Activated CD4-positive, alpha-beta T cell treated with anti-CD3 and anti-CD28 coated beads for 48 hours (primary cell): ENCODE data around the gene FAM228B.
"Not testable (repeated sequence)": the region's sequence is repeated elsewhere in the genome, so short reads cannot be mapped to it uniquely, and the experiment has no call there.

Experiments
- DNase-seq: peaks from one replicate; pipeline ENCODE4 v3.0.0-alpha.2; 2020

FAM228B gene

DNA sequence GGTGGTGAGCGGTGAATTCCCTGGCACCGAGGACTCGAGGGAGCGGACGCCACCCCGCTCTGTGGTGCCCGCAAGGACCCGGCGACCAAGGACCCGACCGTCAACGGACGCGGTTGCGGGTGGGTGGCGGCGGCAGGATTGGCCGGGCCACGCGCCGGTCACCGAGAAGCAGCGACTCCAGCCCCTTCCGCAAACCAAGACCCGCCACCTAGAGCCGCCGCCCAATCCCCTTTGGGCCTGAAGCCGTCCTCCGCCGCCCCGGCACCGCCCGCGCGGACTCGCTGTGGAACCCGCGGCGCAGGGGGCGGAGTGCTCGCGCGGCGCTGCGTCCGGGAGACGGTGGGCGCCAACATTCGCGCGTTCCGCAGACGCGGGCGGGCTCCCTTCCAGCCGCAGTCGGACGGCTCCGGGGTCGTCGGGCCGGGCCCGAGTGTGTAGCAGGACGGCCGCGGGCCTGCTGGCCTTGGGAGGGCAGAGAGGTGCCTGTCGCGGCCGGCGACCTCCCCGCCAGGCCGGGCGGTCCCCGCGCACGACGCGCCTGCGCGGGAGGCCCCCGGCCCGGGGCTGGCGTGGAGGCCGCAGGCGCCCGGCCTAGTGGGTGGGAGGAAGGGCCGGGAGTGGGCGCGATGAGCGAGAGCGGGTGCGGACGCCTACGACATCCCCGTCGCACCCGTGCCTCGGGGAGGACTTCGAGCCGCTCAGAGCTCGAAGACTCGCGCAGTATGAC lies at the start of gene FAM228B, which contains the start of gene PFN4:
Gene FAM228B (plus strand): TSS at position 275 of the 727 bp plus-strand sequence. CDS start 893 bp downstream, outside the sequence.
Gene PFN4 (minus strand): TSS at position 140 of the 727 bp plus-strand sequence. CDS start 799 bp downstream, outside the sequence.
- peak; percentile 74 for DNase-seq

DNA sequence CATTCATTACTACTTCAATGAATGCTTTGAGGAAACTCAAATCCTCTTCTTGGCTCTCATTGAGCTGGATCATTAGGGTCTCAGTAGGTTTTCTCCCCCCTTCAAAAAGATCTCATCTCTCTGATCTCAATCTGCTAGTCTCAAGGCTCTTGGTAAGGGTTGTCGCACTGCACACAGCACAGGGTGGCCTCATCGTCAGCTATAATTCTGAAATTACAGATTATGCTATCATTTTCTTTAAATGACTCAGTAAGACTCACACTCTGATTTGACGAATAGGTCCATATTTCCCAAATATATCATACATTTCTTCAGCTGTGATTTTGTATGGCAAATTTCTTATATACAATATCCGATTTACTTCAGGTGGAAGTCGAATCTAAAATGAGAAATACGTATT lies 49.5 kb upstream of the FAM228B start:
- peak; percentile 8 for DNase-seq

DNA sequence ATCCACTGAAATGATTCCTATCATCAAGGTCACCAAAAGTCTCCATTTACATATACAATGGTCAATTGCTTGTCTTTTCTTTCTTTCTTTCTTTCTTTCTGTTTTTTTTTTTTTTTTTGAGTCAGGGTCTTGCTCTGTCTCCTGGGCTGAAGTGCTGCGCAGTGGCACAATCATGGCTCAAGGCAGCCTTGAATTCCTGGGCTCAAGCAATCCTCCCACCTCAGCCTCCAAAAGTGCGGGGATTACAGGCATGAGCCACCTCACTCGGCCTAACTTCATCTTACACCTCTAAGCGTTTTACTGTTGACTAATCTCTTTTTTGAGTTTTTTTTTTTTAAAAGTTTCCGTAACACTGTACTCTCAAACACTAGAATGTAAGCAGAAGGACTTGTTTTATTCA lies 48.0 kb upstream of the FAM228B start:
- no peak for DNase-seq

DNA sequence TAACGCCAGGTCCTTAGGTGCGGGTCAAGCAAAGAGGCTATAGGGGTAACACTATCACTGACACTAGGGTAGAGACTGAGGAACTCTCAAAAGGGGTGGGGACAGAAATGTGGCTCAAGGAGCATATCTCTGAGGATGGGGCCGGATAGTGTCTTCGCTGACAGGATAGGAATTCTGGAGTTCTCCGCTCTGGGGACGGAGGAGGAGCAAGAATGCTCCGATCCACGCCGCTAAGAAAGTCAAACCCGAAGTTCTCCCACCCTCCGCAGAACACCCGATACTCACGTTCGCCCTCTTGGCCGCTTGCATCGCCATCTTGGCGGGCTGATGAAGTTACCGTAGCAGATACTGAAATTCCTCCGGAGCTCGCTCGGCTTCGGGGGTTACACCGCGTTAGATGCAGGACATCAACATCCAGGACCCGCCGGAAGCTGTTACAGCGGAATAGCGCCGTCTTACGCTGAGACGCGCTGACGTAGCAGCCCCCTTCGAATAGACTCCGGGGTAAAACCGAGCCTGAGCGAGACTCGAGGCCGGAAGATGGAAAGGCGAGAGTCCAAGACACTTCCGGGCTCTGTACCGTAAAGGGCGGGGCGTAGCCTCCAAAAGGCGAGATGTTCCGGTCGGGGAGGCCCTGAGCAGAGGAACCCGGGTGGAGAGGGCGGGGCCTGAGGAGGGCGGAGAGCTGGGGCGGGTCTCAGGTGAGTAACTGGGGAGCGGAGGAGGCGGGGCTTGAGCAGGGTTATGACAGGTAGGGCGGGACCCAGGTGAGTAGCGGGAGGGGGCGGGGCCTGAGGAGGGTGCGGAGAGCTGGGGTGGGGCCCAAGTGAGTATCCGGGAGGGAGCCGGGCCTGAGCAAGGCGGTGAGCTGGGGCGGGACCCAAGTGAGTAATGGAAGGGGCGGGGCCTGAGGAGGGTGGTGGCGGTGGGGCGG lies 47.1 kb upstream of the FAM228B start, which contains the start of gene SF3B6:
Gene SF3B6 (minus strand): TSS at position 412 of the 934 bp plus-strand sequence. CDS start 97 bp downstream, at position 315.
- peak; percentile 100 for DNase-seq

DNA sequence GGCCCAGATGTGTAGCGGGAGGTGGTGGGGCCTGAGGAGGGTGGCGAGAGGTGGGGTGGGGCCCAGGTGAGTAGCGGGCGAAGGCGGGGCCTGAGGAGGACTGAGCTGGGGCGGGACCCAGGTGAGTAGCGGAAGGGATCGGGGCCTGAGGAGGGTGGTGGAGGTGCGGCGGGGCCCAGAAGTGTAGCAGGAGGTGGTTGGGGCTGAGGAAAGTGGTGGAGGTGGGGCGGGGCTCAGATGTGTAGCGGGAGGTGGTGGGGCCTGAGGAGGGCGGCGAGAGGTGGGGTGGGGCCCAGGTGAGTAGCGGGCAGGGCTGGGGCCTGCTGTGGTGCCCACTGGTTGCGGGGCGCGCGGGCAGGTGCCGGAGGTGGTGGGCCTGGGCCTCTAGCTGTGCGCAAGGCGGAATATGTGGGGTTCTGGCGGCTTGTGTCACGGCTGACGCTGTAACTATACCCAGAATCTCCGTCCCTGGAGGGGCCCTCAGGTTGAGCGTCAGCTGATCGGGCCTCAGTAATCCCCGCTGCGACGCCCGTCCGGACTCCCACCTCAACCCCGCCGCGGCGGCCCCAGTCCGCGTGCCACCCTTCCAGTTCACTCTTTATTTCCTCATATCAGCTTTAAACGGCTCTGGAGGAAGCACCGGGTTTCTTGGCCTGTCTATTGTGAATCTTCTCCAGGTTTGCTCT lies 46.3 kb upstream of the FAM228B start:
- peak; percentile 22 for DNase-seq

DNA sequence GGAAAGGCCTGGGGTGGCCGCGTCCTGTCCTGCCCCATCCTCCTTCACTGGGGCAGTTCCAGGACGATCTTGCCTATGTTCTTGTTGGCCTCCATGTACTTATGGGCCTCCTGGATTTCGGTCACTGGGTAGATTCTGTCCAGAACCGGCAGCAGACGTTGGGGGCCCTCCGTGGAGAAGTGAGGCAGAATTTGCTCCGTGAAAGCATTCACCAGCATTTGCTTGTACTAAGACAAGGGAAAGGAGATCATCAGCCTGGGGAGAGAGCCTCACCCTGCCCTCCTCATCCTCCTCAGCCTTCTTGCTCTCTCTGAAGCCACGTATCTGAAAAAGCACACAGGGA lies 45.8 kb upstream of the FAM228B start:
- DNase-seq = no peak

DNA sequence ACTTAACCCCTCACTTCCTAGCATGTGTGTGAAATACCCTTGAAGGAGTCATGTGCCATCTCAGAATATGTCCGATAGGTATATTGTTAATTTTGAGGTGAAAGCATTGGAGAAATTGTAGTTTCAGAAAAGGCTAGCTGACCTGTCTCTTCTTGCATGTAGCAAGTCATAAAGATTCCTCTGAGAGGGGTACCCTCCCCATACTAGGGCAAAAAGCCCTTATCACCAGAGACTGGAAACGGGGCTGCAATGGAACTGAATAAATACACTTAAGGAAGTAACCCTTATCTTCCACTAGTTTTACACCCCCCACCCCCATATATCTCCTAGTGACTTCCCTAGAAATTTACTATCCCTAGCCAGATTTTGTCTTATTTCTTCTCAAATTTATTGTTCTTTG lies 45.4 kb upstream of the FAM228B start:
- DNase-seq = no peak

DNA sequence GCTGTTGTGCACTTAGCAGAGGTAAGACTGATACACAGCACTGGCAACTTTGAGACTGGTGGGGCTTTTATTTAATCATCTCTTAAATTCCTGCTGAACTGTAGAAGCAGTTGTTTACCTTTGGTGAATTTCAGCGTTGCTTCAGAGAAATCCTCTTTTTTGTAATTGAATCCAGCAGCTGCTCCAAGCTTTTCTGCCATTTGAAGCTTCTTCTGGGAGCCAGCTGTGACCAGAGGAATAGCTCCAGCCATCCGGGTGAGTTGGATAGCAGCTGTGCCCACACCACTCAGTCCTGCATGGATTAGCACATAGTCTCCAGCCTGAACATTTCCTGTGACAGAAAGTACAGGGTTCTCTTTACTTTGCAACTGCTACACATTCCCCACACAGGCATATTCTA lies 42.6 kb upstream of the FAM228B start:
- no peak for DNase-seq

DNA sequence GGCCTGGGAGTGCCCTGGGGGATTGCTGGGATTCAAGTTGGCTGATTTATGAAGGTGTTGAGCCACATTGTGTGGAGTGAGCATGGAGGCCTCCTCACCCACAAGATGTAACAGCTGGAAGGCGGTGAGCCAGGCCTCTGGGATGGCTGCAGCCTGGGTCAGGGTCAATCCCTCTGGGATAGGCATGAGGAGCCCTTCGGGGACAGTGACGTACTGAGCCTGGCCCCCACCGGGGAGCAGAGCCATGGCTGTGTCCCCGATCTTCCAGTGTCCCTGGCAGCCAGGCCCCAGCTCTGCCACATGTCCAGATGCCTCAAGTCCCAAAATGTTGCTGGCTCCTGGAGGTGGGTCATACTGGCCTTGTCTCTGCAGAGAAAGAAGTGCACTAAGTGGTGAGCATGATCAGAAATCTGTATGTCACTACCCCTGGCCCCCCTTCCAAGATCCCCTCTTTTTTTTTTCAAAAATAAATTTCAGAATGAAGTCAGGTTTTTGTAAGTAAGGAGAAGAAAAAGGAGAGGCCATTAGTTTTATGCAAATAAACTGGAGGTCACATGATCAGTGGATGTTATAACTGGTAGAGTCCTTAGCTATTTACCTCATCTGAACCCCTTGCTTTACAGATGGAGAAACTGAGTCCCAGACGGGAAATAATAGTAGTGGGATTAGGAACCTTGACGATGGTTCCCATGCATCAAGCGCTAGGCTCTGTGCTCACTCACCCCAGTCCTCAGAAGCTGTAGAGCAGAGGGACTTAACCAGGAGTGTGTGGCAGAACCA lies 40.3 kb upstream of the FAM228B start:
- DNase-seq = no peak

DNA sequence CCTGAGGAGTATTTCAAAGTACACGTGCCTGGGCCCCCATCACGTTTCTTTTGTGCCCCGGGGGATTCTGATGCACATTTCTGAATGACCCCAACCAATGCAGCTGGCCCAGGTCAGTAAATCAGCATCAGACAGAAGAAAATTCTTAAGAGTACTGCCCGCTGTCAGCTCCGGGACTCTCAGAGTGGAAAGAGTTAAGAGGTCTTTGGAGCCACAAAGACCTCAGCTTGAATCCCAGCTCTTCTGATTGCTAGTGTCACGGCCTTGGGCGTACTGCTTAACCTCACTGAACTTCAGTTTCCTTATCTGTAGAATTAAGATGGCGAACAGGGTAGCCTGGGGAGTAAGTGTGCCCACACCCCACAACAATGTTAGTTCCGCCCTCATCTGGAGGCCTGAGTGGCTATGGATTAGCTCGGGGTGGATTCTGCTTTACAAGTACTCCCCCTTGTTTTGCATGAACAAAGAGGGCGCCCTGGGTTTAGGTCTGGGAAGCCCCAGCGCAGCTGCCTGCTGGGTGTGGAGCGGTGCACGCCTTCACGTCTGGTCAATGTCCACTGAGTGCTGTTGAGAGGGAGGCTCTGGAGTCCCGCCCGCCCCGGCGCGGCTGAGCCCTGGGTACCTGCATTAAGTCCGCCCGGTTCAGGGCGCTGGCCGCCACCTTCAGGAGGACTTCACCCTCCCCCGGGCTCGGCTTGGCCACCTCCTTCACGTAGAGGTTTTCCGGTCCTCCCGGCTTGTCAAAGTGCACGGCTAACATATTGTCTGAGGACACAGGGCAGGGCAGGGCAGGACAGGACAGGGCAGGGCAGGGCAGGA lies 39.5 kb upstream of the FAM228B start:
- no peak for DNase-seq

DNA sequence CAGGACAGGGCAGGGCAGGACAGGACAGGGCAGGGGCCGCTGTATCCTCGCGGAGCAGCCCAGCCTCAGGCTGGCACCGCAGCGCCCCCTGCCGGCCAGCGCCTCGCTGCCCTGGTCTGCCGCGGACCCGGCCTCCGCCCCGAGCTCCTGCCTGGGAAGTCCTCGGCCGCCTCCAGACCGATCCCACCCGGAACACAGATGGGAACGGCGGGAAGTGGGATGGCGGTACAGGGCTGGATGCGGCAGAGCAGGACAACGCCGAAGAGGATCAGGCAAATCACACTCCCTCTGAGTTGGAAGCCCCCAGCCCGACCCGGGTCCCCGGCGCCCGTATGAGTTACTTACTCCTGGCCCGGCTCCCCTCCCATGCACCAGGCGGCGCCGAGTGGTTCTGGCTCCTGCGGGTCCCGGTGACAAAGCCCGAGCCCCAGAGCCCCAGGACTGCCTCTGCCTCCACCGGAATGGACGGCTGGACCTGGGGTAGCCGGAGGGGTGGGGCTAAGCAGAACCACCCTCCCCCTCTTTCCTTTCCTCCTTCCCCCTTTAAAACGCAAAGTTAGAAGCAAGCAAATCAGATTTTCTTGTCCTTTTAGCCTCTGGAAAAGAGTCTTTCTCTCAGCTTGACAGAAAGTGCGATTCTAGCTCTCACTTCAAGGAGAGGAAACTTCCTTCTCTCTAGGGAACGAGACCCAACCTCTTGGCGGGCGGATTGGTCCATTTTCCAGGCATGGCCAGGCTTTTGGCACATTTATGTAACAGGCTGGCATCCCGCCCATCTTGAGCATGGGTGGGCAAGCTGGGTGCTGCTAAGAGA lies 38.7 kb upstream of the FAM228B start, which contains the start of gene TP53I3:
Gene TP53I3 (minus strand): TSS at position 449 of the 814 bp plus-strand sequence. CDS start 508 bp downstream, outside the sequence.
- peak; percentile 86 for DNase-seq

DNA sequence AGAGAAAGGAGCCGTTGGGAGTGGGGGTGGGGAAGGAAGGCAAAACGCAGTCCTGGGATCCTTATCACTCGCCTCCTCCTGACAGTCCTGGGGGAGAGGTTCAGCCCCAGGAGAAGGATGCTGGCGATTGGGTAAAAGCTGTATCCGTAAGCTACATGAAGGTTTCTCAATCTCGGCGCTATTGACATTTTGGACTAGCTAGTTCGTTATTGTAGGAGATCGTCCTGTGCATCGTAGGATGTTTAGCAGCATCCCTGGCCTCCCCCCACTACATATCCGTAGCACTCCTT lies 38.1 kb upstream of the FAM228B start:
- DNase-seq = no peak

DNA sequence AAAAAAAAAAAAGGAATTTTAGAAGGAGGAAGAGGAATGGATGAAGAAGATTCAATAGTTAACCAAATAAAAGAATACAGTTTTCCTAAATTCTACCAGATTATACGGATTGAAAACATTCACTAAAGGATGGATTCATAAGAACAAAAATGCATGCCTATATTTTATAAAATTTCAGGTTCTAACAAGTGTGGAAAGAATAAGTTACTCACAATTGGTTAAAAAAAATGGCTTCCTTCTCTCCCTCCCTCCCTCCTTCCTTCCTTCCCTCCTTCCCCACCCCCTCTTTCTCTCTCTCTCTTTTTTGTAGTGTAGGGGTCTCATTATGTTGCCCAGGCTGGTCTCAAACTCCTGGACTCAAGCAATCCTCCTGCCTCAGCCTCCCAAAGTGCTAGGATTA lies 37.0 kb upstream of the FAM228B start:
- DNase-seq = no peak

DNA sequence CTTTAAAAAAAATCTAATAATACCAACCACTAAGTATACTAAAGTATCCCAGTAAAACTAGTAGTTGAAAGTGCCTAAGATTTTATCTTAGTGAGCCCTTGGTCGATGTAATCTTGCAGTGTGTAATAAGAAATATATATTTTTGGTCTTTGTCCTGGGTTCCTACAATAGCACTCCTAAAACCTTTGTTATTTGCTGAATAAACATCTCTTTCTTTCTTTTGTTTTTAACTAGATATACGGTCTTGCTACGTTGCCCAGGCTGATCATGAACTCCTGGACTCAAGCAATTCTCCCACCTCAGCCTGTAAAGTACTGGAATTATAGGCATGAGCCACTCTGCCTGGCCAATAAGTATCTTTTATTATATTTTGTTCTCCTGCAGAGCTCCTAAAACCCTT lies 36.2 kb upstream of the FAM228B start:
- no peak for DNase-seq

DNA sequence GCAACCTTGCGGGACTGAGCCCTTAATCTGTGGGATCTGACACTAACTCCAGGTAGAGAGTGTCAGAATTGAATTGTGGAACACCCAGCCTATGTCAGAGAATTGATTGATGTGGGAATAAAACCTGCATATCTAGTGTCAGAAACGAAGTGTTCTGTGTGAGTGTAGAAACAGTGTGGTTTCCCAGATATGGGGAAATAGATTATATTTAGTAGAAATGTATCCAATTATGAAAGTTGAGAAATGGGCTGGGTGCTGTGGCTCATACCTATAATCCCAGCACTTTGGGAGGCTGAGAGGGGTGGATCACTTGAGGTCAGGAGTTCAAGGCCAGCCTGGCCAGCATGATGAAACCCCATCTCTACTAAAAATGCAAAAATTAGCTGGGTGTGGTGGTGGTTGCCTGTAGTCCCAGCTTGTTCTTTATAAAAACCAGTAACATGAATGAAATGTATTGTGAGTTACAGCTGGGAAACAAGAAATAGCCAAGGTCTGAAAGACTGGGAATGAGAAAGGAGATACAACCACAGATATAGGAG lies 34.4 kb upstream of the FAM228B start:
- DNase-seq = no peak

DNA sequence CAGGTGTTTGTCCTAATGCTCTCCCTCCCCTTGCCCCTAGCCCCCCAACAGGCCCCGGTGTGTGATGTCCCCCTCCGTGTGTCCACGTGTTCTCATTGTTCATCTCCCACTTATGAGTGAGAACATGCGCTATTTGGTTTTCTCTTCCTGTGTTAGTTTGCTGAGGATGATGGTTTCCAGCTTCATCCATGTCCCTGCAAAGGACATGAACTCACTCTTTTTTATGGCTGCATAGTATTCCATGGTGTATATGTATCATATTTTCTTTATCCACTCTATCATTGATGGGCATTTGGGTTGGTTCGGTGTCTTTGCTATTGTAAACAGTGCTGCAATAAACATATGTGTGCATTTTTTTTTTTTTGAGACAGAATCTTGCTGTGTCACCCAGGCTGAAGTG lies 30.0 kb upstream of the FAM228B start:
- DNase-seq = not testable (repeated sequence)

DNA sequence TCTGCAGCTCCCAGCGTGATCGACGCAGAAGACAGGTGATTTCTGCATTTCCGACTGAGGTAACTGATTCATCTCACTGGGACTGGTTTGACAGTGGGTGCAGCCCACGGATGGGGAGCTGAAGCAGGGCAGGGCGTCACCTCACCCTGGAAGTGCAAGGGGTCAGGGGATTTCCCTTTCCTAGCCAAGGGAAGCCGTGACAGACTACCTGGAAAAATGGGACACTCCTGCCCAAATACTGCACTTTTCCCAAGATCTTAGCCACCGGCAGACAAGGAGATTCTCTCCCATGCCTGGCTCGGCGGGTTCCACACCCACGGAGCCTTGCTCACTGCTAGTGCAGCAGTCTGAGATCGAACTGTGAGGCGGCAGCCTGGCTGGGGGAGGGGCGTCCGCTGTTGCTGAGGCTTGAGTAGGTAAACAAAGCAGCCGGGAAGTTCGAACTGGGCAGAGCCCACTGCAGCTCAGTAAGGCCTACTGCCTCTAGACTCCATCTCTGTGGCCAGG lies 28.0 kb upstream of the FAM228B start:
- not testable (repeated sequence) for DNase-seq

DNA sequence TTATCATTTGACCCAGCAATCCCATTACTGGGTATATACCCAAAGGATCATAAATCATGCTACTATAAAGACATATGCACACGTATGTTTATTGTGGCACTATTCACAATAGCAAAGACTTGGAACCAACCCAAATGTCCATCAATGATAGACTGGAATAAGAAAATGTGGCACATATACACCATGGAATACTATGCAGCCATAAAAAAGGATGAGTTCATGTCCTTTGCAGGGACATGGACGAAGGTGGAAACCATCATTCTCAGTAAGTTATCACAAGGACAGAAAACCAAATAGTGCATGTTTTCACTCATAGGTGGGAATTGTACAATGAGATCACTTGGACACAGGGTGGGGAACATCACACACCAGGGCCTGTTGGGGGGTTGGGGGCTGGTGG lies 22.5 kb upstream of the FAM228B start:
- DNase-seq = not testable (repeated sequence)

DNA sequence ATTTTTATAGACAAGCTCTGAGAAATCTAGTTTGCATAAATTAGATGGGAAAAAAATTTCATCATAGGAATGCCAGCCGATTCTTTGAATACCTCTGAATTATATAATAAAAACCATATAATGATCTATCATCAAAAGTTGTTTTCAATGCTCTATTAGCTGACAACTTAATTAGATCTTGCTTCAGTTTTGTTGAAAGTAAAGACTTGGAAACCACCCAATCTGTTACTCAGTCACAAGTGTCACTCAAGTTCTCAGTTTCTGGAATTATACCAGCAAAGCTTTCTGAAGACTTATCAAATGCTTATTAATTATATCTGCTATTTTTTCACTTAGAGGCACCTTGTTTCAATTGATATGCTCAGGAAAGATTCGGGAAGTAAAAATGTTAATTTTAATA lies 21.3 kb upstream of the FAM228B start:
- no peak for DNase-seq

DNA sequence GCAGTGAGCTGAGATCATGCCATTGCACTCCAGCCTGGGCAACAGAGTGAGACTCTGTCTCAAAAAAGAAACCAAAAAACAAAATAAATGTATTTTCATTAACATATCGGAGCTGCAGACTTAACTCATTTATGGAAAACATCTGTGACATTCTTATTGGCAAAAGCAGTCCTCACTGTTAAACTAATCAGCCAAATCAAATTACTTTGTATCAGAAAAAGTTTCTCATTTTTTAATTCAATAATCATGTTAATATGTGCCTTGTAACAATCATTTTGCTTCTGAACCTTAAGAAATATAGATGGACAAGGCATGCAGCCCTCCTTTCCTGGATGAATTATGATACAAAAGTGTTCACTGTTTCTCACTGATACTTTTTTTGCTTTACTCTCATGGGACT lies 20.6 kb upstream of the FAM228B start:
- no peak for DNase-seq
